ENCODE measurements around the gene TTC3.

TTC3 gene

GRCh38 chr21:37181059-37181458, 108.0 kb downstream of the TTC3 start:
- no peaks in the 10 kb centered on the region for H3K27me3 ChIP-seq (ENCODE audit: insufficient read depth, poor library complexity, severe bottlenecking)
- DNase-seq (ENCODE audit: low spot score): no peak
- H3K9me3 ChIP-seq (ENCODE audit: severe bottlenecking): peaks cover 2% of the 10 kb centered on the region
- ATAC-seq (ENCODE audit: low read depth): no peak
- H3K4me3 ChIP-seq (ENCODE audit: severe bottlenecking): no peak overlapping the region
- no peak for TF ChIP-seq CTCF (IDR thresholded peaks at IDR 0.05; ENCODE audit: poor library complexity, severe bottlenecking)
- H3K36me3 ChIP-seq (ENCODE audit: low read depth): peaks cover 85% of the 10 kb centered on the region
- H3K4me1 ChIP-seq (ENCODE audit: insufficient read depth, poor library complexity, severe bottlenecking): no peaks in the 10 kb centered on the region
- no peak overlapping the region for H3K27ac ChIP-seq (ENCODE audit: poor library complexity, severe bottlenecking)

GRCh38 chr21:37182222-37182621, 109.2 kb downstream of the TTC3 start:
- no peak overlapping the region for H3K4me3 ChIP-seq (ENCODE audit: severe bottlenecking)
- TF ChIP-seq CTCF (IDR thresholded peaks at IDR 0.05; ENCODE audit: poor library complexity, severe bottlenecking): no peak
- DNase-seq (ENCODE audit: low spot score) (no peak), ATAC-seq (ENCODE audit: low read depth) (no peak)
- no peaks in the 10 kb centered on the region for H3K4me1 ChIP-seq (ENCODE audit: insufficient read depth, poor library complexity, severe bottlenecking)
- no peak overlapping the region for H3K27ac ChIP-seq (ENCODE audit: poor library complexity, severe bottlenecking)
- H3K9me3 ChIP-seq (ENCODE audit: severe bottlenecking): peaks cover 2% of the 10 kb centered on the region
- H3K27me3 ChIP-seq (ENCODE audit: insufficient read depth, poor library complexity, severe bottlenecking): no peaks in the 10 kb centered on the region
- peaks cover 87% of the 10 kb centered on the region for H3K36me3 ChIP-seq (ENCODE audit: low read depth)

GRCh38 chr21:37183749-37184148, 110.7 kb downstream of the TTC3 start:
- Histone ChIP-seq H3K27ac (ENCODE audit: poor library complexity, severe bottlenecking) (no peak overlapping the region), H3K36me3 (ENCODE audit: low read depth) (peaks cover 89% of the 10 kb centered on the region), H3K27me3 (ENCODE audit: insufficient read depth, poor library complexity, severe bottlenecking) (no peaks in the 10 kb centered on the region), H3K4me3 (ENCODE audit: severe bottlenecking) (no peak overlapping the region), H3K4me1 (ENCODE audit: insufficient read depth, poor library complexity, severe bottlenecking) (no peaks in the 10 kb centered on the region), H3K9me3 (ENCODE audit: severe bottlenecking) (peaks cover 2% of the 10 kb centered on the region)
- DNase-seq (ENCODE audit: low spot score) (no peak), ATAC-seq (ENCODE audit: low read depth) (no peak)
- TF ChIP-seq CTCF (IDR thresholded peaks at IDR 0.05; ENCODE audit: poor library complexity, severe bottlenecking): no peak

GRCh38 chr21:37184784-37185593, 111.9 kb downstream of the TTC3 start:
- Histone ChIP-seq H3K27ac (ENCODE audit: poor library complexity, severe bottlenecking) (no peak overlapping the region), H3K36me3 (ENCODE audit: low read depth) (peaks cover 87% of the 10 kb centered on the region), H3K27me3 (ENCODE audit: insufficient read depth, poor library complexity, severe bottlenecking) (no peaks in the 10 kb centered on the region), H3K4me3 (ENCODE audit: severe bottlenecking) (no peak overlapping the region), H3K9me3 (ENCODE audit: severe bottlenecking) (peaks cover 2% of the 10 kb centered on the region), H3K4me1 (ENCODE audit: insufficient read depth, poor library complexity, severe bottlenecking) (no peaks in the 10 kb centered on the region)
- no peak for DNase-seq (ENCODE audit: low spot score)
- TF ChIP-seq CTCF (IDR thresholded peaks at IDR 0.05; ENCODE audit: poor library complexity, severe bottlenecking): no peak
- no peak for ATAC-seq (ENCODE audit: low read depth)

GRCh38 chr21:37186983-37187382, 113.9 kb downstream of the TTC3 start:
- no peak for TF ChIP-seq CTCF (IDR thresholded peaks at IDR 0.05; ENCODE audit: poor library complexity, severe bottlenecking)
- DNase-seq (ENCODE audit: low spot score) (no peak), ATAC-seq (ENCODE audit: low read depth) (no peak)
- Histone ChIP-seq H3K27me3 (ENCODE audit: insufficient read depth, poor library complexity, severe bottlenecking) (no peaks in the 10 kb centered on the region), H3K9me3 (ENCODE audit: severe bottlenecking) (no peaks in the 10 kb centered on the region), H3K4me3 (ENCODE audit: severe bottlenecking) (no peak overlapping the region), H3K36me3 (ENCODE audit: low read depth) (peaks cover 89% of the 10 kb centered on the region), H3K4me1 (ENCODE audit: insufficient read depth, poor library complexity, severe bottlenecking) (no peaks in the 10 kb centered on the region), H3K27ac (ENCODE audit: poor library complexity, severe bottlenecking) (no peak overlapping the region)

All from RWPE2 (cell line).